ENCODE measurements around the gene RAB1B.
"Not testable (repeated sequence)": the region's sequence is repeated elsewhere in the genome, so short reads cannot be mapped to it uniquely, and the experiment has no call there.

The RAB1B gene

DNA sequence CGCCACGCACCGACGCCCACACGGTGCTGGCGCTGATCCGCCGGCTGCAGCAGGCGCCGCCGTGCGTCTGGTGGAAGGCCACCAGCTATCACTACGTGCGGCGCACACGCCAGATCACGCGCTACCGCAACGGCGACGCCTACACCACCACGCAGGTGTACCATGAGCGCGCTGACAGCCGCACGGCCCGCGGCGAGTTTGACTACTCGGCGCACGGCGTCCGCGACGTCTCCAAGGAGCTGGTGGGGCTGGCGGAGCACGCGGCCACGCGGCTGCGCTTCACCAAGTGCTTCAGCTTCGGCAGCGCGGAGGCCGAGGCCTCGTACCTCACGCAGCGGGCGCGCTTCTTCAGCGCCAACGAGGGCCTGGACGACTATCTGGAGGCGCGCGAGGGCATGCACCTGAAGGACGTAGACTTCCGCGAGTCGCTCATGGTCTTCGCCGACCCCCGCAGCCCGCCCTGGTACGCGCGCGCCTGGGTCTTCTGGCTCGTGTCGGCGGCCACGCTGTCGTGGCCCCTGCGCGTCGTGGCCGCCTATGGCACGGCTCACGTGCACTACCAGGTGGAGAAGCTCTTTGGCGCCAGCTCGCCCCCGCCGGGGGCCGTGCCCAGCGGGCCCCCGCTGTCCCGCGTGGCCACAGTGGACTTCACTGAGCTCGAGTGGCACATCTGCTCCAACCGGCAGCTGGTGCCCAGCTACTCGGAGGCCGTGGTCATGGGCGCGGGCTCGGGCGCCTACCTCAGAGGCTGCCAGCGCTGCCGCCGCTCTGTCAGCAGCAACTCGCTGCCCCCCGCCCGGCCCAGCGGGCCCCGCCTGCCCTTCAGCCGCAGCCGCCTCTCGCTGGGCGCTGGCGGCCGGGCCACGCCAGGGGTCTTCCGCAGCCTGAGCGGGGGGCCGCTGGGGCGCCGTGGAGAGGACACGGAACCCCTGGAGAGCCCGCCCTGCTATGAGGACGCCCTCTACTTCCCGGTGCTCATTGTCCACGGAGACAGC lies 26.5 kb downstream of the RAB1B start:
- H3K4me3 ChIP-seq (ENCODE audit: low read depth, low read length): no peak overlapping the region
- TF ChIP-seq CTCF (IDR thresholded peaks at IDR 0.05; ENCODE audit: low read depth, low read length): no peak

DNA sequence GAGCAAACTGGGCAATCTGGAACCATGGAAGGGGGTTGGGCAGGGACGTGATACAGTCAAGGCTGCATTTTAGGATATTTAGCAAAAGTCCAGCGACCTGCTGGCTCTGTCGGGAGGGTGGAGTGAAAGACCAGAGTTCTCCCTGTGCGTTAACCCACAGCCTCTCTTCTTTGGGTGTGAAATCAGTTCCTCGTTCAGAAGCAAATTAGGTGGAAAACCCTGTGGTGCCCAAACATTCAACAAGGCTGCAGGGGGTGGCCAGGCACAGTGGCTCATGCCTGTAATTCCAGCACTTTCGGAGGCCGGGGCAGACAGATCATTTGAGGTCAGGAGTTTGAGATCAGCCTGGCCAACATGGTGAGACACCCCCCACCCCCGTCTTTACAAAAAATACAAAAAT lies 29.2 kb downstream of the RAB1B start:
- no peak overlapping the region for H3K4me3 ChIP-seq (ENCODE audit: low read depth, low read length)
- TF ChIP-seq CTCF (IDR thresholded peaks at IDR 0.05; ENCODE audit: low read depth, low read length): no peak

DNA sequence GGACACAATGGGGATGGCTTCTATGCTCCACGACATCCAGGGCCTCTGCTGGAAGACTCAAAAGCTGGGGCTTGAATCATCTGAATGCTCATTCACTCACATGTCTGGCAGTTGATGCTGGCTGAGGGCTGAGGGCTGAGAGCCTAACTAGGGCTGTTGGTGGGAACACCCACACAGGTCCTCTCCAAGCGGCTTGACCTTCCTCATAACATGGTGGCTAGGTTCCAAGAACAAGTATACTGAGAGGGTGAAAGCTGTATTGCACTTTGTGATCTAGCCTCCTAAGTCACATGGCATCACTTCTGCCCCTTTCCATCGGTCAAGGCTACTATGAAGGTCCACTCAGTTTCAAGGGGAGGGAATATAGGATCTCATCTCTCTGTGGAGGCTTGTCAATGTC lies 30.7 kb downstream of the RAB1B start:
- no peak for TF ChIP-seq CTCF (IDR thresholded peaks at IDR 0.05; ENCODE audit: low read depth, low read length)
- H3K4me3 ChIP-seq (ENCODE audit: low read depth, low read length): no peak overlapping the region

GRCh38 chr11:66302656-66303055 lies 34.2 kb downstream of the RAB1B start:
- no peak overlapping the region for H3K4me3 ChIP-seq (ENCODE audit: low read depth, low read length)
- no peak for TF ChIP-seq CTCF (IDR thresholded peaks at IDR 0.05; ENCODE audit: low read depth, low read length)

GRCh38 chr11:66309475-66309874 lies 41.0 kb downstream of the RAB1B start:
- no peak for TF ChIP-seq CTCF (IDR thresholded peaks at IDR 0.05; ENCODE audit: low read depth, low read length)
- H3K4me3 ChIP-seq (ENCODE audit: low read depth, low read length): no peak overlapping the region

- H3K4me3 ChIP-seq (ENCODE audit: low read depth, low read length): no peak overlapping the region
- TF ChIP-seq CTCF (IDR thresholded peaks at IDR 0.05; ENCODE audit: low read depth, low read length): no peak
Measured at GRCh38 chr11:66310324-66310723, 41.9 kb downstream of the RAB1B start.

GRCh38 chr11:66310803-66311440 lies 42.5 kb downstream of the RAB1B start:
- not testable (repeated sequence) for H3K4me3 ChIP-seq (ENCODE audit: low read depth, low read length)

Data from WI38 (cell line).